GM12891 (cell line): Measurements from ENCODE around the gene ADGRE1.

ENCODE experiments used
- POLR2A ChIP-seq: IDR thresholded peaks from 2 replicates; pipeline ENCODE4 v1.6.1; 2011; ENCODE audit warnings: low read depth, low read length, control low read depth
- POLR2AphosphoS5 ChIP-seq: IDR thresholded peaks from 2 replicates; pipeline ENCODE4 v1.6.1; 2011; ENCODE audit warnings: low read depth, low read length, control low read depth
- TAF1 ChIP-seq: IDR thresholded peaks from 2 replicates; pipeline ENCODE4 v1.6.1; 2011; ENCODE audit warnings: low read depth, low read length, control low read depth

DNA sequence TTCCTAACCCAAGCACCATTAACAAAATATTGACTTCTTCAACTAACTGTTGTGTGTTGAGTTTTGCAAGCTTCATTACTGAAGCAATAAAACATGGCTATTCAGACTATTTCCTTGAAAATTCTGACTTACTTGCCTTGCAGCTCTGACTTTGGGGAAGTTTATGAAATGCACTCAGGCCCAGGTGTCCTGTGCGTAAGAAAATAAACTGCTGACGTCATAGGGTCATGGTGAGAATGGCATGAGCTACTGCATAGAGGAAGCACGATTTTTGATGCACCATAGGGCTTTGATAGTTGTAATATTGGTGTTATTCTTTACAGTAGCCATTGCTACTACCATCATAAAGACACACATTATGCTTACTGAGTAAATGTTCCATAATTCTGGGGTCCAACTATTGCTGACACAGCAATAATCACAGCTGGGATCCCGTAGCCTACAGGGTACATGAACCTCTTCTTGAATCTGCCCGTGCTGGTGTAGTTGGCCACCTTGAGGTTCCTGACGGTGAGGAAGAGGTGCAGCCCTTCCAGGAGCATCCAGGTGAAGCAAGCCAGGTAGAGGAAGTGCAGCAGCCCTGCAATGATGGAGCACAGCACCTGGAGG, 76.0 kb downstream of the ADGRE1 start:
- TF ChIP-seq POLR2A: no peak
- no peak for TF ChIP-seq POLR2AphosphoS5
- TF ChIP-seq TAF1: no peak
